CD4-positive, alpha-beta T cell treated with Interleukin-4 for 1 hour (primary cell): Measurements from ENCODE around the gene TNIP1.

Source experiments
- DNase-seq, 2 donors: peaks; one replicate each; pipeline ENCODE4 v3.0.0-alpha.2; 2020 to 2022

The TNIP1 gene

DNA sequence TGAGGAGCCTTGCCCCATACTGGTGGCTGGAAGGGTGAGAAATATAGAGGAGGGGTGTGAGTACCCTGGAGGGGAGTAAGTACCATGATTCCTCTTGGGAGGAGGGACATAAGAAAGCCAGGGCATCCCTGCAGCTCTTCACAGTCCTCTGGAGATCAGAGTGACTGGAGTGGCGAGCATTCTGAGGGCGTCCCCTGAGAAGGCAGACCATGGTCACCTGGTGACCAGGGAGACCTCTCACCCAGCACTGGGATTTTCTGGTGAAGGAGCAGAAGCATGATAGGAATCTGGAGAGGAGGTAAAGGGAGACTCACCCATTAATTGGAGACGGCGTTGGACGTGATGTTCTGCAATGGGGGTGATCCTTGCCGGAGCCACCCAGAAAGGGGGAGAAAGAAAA is 88.1 kb downstream of the TNIP1 start:
- DNase-seq, result no peak

DNA sequence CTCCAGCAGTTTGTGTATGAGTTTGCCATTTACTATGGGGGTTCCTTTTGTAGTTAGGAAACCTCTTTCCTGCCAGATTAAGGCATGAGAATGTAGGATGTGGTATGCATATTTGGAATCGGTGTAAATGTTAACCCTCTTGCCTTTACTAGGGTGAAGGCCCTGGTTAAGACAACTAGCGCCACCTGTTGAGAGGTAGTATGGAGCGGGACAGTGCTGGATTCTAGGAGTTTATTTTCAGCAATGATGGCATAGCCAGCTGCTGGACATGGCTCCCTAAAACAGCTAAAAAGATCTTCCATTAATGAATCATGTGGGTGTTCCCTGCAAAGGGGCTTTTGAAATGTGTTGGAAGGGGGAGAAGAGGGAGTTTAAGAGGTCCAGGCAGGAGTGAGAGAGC is 91.1 kb downstream of the TNIP1 start:
- no peak for DNase-seq

DNA sequence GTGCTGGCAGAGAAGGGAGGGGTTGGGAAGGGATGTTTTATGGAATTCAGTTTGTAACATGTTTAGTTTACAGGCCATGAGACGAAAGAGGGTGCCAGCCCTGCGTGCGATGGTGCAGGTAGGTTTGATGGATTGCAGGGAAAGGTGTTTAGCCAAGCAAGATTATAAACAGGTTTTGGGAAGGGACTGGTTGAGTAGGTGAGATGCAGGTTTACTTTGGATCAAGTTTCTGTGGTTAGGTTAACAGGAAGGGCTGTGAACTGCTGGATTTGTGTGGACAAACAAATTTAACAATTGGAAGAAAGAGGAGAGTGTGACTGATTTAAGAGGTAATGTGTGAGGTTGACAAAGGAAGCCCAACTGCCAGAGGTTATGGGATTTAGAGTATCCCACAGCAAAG is 93.1 kb downstream of the TNIP1 start:
- no peak for DNase-seq
